ENCODE results near the gene BAZ1A.

The BAZ1A gene, protein sequence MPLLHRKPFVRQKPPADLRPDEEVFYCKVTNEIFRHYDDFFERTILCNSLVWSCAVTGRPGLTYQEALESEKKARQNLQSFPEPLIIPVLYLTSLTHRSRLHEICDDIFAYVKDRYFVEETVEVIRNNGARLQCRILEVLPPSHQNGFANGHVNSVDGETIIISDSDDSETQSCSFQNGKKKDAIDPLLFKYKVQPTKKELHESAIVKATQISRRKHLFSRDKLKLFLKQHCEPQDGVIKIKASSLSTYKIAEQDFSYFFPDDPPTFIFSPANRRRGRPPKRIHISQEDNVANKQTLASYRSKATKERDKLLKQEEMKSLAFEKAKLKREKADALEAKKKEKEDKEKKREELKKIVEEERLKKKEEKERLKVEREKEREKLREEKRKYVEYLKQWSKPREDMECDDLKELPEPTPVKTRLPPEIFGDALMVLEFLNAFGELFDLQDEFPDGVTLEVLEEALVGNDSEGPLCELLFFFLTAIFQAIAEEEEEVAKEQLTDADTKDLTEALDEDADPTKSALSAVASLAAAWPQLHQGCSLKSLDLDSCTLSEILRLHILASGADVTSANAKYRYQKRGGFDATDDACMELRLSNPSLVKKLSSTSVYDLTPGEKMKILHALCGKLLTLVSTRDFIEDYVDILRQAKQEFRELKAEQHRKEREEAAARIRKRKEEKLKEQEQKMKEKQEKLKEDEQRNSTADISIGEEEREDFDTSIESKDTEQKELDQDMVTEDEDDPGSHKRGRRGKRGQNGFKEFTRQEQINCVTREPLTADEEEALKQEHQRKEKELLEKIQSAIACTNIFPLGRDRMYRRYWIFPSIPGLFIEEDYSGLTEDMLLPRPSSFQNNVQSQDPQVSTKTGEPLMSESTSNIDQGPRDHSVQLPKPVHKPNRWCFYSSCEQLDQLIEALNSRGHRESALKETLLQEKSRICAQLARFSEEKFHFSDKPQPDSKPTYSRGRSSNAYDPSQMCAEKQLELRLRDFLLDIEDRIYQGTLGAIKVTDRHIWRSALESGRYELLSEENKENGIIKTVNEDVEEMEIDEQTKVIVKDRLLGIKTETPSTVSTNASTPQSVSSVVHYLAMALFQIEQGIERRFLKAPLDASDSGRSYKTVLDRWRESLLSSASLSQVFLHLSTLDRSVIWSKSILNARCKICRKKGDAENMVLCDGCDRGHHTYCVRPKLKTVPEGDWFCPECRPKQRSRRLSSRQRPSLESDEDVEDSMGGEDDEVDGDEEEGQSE (N-terminal part only)

DNA sequence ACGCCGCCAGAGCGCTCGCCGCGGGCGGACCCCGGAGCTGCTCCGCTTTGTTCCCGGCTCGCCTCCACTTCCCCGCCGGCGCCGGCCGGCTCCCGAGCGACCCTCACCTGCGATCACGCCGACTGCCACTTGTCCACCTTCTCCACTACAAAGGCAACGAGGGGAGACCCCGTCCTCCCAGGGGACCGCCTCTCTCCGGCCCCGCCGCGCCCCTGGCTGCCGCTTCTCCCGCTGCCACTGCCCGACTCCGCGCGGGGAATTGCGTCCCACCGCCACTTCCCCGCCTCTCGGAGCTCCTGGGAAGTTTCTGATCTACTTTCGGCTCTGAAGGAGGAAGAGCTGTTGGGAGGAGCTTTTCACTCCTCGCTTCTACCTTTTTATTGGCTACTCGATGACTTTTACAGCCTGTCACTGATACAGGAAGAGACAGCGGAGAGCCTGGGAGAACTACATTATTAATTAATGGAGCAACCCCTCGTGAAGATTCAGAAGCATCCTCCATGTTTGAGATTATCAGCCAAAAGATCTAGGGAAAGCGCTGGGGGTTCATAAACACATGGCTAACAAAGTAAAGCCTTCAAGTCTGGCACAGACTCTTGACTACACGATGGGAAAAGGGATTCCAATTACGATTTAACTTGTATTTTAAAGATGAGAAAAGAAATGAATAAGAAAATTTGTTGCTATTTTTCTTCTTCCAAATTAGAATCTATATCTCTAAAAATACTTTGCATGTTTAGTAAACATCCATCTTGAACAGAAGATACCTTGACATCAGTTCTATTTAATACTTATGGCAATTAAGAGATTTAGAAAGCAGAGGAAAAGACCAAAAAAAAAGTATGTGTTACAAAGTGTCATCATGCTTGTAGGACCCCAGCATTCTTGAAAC, at the start of gene BAZ1A:
Gene BAZ1A (minus strand): TSS at position 330 of the 892 bp plus-strand sequence. CDS start 756 bp downstream, outside the sequence.
- H3K9me3 ChIP-seq (ENCODE audit: low read length) = no peaks in the 10 kb centered on the region
- peak within 1 kb of the TSS; percentile 81 for H3K9ac ChIP-seq (ENCODE audit: low read length)
- H3K36me3 ChIP-seq (ENCODE audit: insufficient read depth, low read length) = no peaks in the 10 kb centered on the region
- no peaks in the 10 kb centered on the region for H3K4me1 ChIP-seq (ENCODE audit: insufficient read depth, low read length)
- H3K27ac ChIP-seq (ENCODE audit: low read depth, low read length) = peak within 1 kb of the TSS; percentile 100
- no peaks in the 10 kb centered on the region for H3K27me3 ChIP-seq (ENCODE audit: control insufficient read depth in 1 of 2, insufficient read depth in 2 of 2, low read length in 2 of 2)
- peak within 1 kb of the TSS; percentile 92 to 99 for H3K4me3 ChIP-seq (ENCODE audit: low read depth in 1 of 2, low read length in 2 of 2)

DNA sequence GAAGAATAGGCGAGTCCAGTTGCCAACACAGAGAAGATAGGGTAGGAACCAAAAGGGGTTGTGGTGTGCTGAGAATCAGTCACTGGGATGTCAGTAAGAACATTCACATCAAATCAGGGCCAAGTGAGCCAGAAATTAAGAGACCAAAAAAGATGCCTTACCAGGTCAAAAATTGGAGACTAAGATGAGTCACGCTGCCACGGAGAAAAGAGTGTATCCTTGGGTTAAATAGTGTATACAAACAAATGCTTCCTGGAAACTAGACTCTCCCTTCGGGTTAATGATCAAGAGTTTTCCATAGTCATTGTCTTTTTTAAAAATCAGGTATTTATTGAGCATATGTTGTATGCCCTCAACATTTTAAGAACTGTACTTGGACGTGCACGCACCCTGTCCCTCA, 45.2 kb upstream of the BAZ1A start:
- no peak overlapping the region for H3K4me3 ChIP-seq (ENCODE audit: low read depth in 1 of 2, low read length in 2 of 2)
- H3K9ac ChIP-seq (ENCODE audit: low read length) = no peak overlapping the region

DNA sequence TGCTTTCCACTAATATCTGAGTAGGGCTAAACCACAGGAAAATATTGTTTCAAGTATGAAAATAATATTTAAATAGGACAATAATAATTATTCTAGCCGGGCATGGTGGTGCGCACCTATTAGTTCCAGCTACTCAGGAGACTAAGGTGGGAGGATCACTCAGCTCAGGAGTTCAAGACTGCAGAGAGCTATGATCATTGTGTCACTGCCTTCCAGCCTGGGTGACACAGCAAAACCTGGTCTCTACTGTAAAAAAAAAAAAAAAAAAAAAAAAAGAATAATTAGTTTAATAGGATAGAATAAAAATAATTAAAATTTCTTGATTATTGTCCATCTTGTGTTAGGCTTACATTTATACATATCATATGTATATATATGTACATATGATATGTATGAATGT, 38.5 kb upstream of the BAZ1A start:
- Histone ChIP-seq H3K27ac (ENCODE audit: low read depth, low read length) (no peak overlapping the region), H3K4me1 (ENCODE audit: insufficient read depth, low read length) (no peaks in the 10 kb centered on the region), H3K9me3 (ENCODE audit: low read length) (no peaks in the 10 kb centered on the region), H3K9ac (ENCODE audit: low read length) (no peak overlapping the region), H3K36me3 (ENCODE audit: insufficient read depth, low read length) (no peaks in the 10 kb centered on the region), H3K4me3 (ENCODE audit: low read depth in 1 of 2, low read length in 2 of 2) (no peak overlapping the region), H3K27me3 (ENCODE audit: control insufficient read depth in 1 of 2, insufficient read depth in 2 of 2, low read length in 2 of 2) (no peaks in the 10 kb centered on the region)

More for the DNA sequence above, 45.2 kb upstream of the BAZ1A start:
- H3K27me3 ChIP-seq (ENCODE audit: control insufficient read depth in 1 of 2, insufficient read depth in 2 of 2, low read length in 2 of 2) = no peaks in the 10 kb centered on the region
- no peaks in the 10 kb centered on the region for H3K36me3 ChIP-seq (ENCODE audit: insufficient read depth, low read length)
- no peaks in the 10 kb centered on the region for H3K4me1 ChIP-seq (ENCODE audit: insufficient read depth, low read length)
- no peaks in the 10 kb centered on the region for H3K9me3 ChIP-seq (ENCODE audit: low read length)
- H3K27ac ChIP-seq (ENCODE audit: low read depth, low read length) = no peak overlapping the region

DNA sequence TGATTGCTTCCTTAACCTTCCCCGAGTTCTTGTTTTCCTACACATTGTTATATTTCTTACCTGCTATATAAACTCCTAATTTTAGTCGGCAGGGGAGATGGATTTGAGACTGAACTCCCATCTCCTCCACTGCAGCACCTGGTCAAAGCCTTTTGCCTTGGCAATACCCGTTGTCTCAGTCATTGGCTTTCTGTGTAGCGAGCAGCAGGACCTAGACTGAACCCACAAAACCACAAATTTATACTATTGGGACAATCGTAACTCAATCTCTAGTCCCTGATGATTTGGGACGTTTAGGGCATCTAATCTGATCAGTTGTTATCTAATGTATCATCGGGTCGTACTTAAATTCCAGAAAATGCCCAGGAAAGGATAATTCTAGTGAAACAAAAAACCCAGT, 37.8 kb upstream of the BAZ1A start:
- H3K36me3 ChIP-seq (ENCODE audit: insufficient read depth, low read length) = no peaks in the 10 kb centered on the region
- H3K4me3 ChIP-seq (ENCODE audit: low read depth in 1 of 2, low read length in 2 of 2) = no peak overlapping the region
- H3K4me1 ChIP-seq (ENCODE audit: insufficient read depth, low read length) = no peaks in the 10 kb centered on the region
- no peaks in the 10 kb centered on the region for H3K9me3 ChIP-seq (ENCODE audit: low read length)
- no peak overlapping the region for H3K9ac ChIP-seq (ENCODE audit: low read length)
- no peak overlapping the region for H3K27ac ChIP-seq (ENCODE audit: low read depth, low read length)
- H3K27me3 ChIP-seq (ENCODE audit: control insufficient read depth in 1 of 2, insufficient read depth in 2 of 2, low read length in 2 of 2) = no peaks in the 10 kb centered on the region

DNA sequence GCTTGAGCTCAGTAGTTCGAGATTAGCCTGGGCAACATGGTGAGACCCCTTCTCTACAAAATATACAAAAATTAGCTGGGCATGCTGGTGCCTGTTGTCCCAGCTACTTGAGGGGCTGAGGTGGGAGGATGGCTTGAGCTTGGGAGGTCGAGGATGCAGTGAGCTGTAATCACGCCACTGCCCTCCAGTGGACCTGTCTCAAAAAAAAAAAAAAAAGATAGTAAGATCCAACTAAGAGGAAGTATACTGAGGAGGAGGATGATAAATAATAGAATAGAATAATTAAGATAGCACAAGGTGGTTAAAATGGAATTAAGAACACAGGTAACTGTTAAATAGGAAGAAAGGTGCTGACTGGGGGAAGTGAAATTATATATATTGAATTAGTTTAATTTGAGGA, 37.0 kb upstream of the BAZ1A start:
- Histone ChIP-seq H3K9me3 (ENCODE audit: low read length) (no peaks in the 10 kb centered on the region), H3K9ac (ENCODE audit: low read length) (no peak overlapping the region), H3K36me3 (ENCODE audit: insufficient read depth, low read length) (no peaks in the 10 kb centered on the region), H3K4me1 (ENCODE audit: insufficient read depth, low read length) (no peaks in the 10 kb centered on the region), H3K4me3 (ENCODE audit: low read depth in 1 of 2, low read length in 2 of 2) (no peak overlapping the region), H3K27ac (ENCODE audit: low read depth, low read length) (no peak overlapping the region), H3K27me3 (ENCODE audit: control insufficient read depth in 1 of 2, insufficient read depth in 2 of 2, low read length in 2 of 2) (no peaks in the 10 kb centered on the region)

DNA sequence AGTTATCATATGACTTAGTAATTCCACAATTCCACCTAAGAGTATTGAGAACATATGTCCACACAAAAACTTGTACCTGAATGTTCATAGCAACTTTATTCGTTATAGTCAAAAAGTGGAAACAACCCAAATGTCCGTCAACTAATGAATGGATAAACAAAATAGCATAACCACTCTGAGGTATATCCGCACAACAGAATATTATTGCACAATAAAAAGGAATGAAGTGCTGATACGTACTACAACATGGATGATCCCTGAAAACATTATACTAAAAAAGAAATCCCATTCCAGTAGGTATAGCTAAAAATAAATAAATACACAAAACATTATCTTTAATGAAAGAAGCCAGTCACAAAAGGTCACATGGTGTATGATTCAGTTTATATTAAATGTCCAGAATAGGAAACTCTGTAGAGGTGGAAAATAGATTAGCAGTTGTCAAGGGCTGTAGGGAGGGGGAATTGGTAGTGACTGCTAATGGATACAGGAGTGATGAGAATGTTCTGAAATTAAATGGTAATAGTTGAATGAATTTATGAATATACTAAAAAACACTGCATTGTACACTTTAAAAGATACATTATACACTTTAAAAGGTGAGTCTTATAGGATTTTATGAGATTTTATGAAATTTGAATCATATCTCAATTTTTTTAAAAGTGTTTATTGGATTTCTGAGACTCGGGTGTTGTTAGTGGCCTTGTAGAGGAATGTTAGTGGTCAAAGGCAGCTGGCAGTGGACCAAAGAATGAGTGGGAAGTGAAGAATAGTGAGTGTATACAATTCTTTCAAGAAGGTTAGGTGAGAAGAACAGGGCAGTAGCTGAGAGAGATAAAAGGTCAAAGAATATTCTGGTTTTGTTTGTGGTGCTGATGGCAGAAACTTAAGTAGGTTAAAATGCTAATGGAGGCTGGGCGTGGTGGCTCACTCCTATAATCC, 36.3 kb upstream of the BAZ1A start:
- Histone ChIP-seq H3K9me3 (ENCODE audit: low read length) (no peaks in the 10 kb centered on the region), H3K9ac (ENCODE audit: low read length) (no peak overlapping the region), H3K4me1 (ENCODE audit: insufficient read depth, low read length) (no peaks in the 10 kb centered on the region), H3K27me3 (ENCODE audit: control insufficient read depth in 1 of 2, insufficient read depth in 2 of 2, low read length in 2 of 2) (no peaks in the 10 kb centered on the region), H3K4me3 (ENCODE audit: low read depth in 1 of 2, low read length in 2 of 2) (no peak overlapping the region), H3K36me3 (ENCODE audit: insufficient read depth, low read length) (no peaks in the 10 kb centered on the region), H3K27ac (ENCODE audit: low read depth, low read length) (no peak overlapping the region)

DNA sequence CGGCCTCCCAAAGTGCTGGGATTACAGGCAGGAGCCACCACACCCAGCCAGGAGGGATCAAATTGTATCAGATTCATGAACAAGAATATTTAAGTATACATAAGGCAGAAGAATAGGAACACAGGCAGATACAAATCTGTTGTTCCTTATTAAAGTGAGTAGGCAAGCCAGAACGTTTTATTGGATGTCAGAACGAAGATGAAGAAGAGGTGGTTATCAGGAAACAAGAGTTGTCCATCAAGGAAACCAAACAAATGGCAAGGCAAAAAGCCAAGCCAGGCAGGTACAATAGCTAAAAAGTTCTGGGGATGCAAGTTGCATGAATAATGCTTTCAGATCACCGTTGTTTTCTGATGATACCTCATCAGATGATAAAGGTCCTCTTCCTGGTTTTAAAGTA, 31.1 kb upstream of the BAZ1A start:
- Histone ChIP-seq H3K4me1 (ENCODE audit: insufficient read depth, low read length) (no peaks in the 10 kb centered on the region), H3K36me3 (ENCODE audit: insufficient read depth, low read length) (no peaks in the 10 kb centered on the region), H3K27me3 (ENCODE audit: control insufficient read depth in 1 of 2, insufficient read depth in 2 of 2, low read length in 2 of 2) (no peaks in the 10 kb centered on the region)

DNA sequence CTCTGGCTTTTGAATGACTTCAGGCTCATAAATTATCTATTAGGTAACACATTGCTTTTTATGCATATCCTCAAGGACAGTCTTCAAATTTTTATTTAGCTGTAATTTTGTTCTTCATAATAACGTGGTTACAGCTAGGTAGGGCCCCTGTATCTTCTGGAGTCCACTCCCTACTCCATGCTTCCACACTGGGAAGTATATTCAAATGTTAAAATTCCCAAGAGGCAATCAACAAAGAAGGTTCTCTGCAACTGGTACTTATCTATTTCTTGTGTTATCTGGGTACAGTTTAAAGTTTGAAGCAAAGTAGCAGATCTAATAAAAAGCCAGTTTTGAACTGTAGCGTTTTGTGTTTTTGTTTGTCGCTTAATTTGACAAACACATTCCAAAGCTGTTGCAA, 20.1 kb upstream of the BAZ1A start:
- Histone ChIP-seq H3K9ac (ENCODE audit: low read length) (no peak overlapping the region), H3K4me3 (ENCODE audit: low read depth in 1 of 2, low read length in 2 of 2) (no peak overlapping the region), H3K36me3 (ENCODE audit: insufficient read depth, low read length) (no peaks in the 10 kb centered on the region), H3K27me3 (ENCODE audit: control insufficient read depth in 1 of 2, insufficient read depth in 2 of 2, low read length in 2 of 2) (no peaks in the 10 kb centered on the region), H3K4me1 (ENCODE audit: insufficient read depth, low read length) (no peaks in the 10 kb centered on the region), H3K9me3 (ENCODE audit: low read length) (no peaks in the 10 kb centered on the region), H3K27ac (ENCODE audit: low read depth, low read length) (no peak overlapping the region)

More for the DNA sequence above, 31.1 kb upstream of the BAZ1A start:
- Histone ChIP-seq H3K4me3 (ENCODE audit: low read depth in 1 of 2, low read length in 2 of 2) (no peak overlapping the region), H3K27ac (ENCODE audit: low read depth, low read length) (no peak overlapping the region), H3K9me3 (ENCODE audit: low read length) (no peaks in the 10 kb centered on the region), H3K9ac (ENCODE audit: low read length) (no peak overlapping the region)

DNA sequence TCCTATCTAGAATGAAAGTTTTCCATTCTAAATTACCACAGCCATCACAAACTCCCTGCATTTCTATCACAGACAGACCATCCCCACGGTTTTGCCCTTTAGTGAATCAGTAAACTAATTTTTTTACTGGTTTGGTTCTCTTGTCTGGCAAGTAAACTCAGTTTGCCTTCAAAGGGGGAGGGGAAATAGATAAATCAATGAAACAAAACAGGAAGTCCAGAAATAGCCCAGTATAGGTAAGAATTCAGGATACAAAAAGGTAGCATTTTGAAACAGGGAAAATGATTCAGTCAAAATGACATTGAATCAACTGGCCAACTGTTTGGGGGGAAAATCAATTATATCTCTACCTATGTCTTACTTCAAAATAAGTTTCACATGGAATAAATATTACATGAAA, 15.8 kb upstream of the BAZ1A start:
- H3K27ac ChIP-seq (ENCODE audit: low read depth, low read length) = no peak overlapping the region
- no peaks in the 10 kb centered on the region for H3K9me3 ChIP-seq (ENCODE audit: low read length)
- no peaks in the 10 kb centered on the region for H3K27me3 ChIP-seq (ENCODE audit: control insufficient read depth in 1 of 2, insufficient read depth in 2 of 2, low read length in 2 of 2)
- no peak overlapping the region for H3K4me3 ChIP-seq (ENCODE audit: low read depth in 1 of 2, low read length in 2 of 2)
- H3K36me3 ChIP-seq (ENCODE audit: insufficient read depth, low read length) = no peaks in the 10 kb centered on the region
- H3K9ac ChIP-seq (ENCODE audit: low read length) = no peak overlapping the region
- H3K4me1 ChIP-seq (ENCODE audit: insufficient read depth, low read length) = no peaks in the 10 kb centered on the region

DNA sequence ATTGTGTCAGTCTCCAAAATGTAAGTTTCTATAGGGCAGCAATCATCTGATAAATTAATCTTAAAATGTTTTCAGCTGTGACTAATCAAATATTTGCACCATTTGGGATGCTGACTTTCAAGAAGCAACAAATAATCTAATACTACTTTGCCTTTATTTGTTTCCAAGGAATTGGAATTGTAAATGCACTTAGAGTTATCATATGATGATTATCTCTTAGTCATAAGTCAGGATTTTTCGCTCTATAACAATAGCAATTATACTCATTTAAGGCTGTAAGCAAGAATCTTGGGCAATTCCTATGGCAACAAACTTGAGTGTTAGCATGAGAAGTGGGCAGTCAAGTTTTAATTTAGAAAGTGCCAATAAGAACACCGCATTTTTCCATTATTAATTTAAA, 13.0 kb upstream of the BAZ1A start:
- H3K27me3 ChIP-seq (ENCODE audit: control insufficient read depth in 1 of 2, insufficient read depth in 2 of 2, low read length in 2 of 2) = no peaks in the 10 kb centered on the region

More for the DNA sequence above, 13.0 kb upstream of the BAZ1A start:
- Histone ChIP-seq H3K36me3 (ENCODE audit: insufficient read depth, low read length) (no peaks in the 10 kb centered on the region), H3K4me3 (ENCODE audit: low read depth in 1 of 2, low read length in 2 of 2) (no peak overlapping the region), H3K4me1 (ENCODE audit: insufficient read depth, low read length) (no peaks in the 10 kb centered on the region), H3K9ac (ENCODE audit: low read length) (no peak overlapping the region), H3K9me3 (ENCODE audit: low read length) (no peaks in the 10 kb centered on the region), H3K27ac (ENCODE audit: low read depth, low read length) (no peak overlapping the region)
